GM23248 (cell line): ENCODE data around the gene NUMA1. TPM values are rescaled to one million over a fixed set of nuclear protein-coding genes. Genes with fewer than 3 reads are reported as not detected.
A peak's percentile ranks its signal among the peaks of the same experiment; 100 is the strongest.

ENCODE experiments used
- DNase-seq: peaks from one replicate; pipeline ENCODE4 v3.0.0-alpha.2; 2015
- H2AFZ ChIP-seq: fragments of 200-600 bp; sonication (generic); 2 replicates; pipeline ENCODE4 v1.6.1; 2016; ENCODE audit warnings: antibody characterized with exemption
- H3F3A ChIP-seq: fragments of 200-600 bp; sonication (generic); 2 replicates; pipeline ENCODE4 v1.6.1; 2016; ENCODE audit warnings: mild to moderate bottlenecking, antibody characterized with exemption, mixed run types; ENCODE audit not compliant: insufficient read depth
- H3K27ac ChIP-seq: fragments of 200-600 bp; sonication (generic); 2 replicates; pipeline ENCODE4 v1.5.1; 2016; ENCODE audit warnings: mild to moderate bottlenecking
- H3K27me3 ChIP-seq: fragments of 200-600 bp; sonication (generic); replicated peaks from 2 replicates; pipeline ENCODE4 v1.6.1; 2016; ENCODE audit warnings: mild to moderate bottlenecking; ENCODE audit not compliant: insufficient read depth
- H3K36me3 ChIP-seq: fragments of 200-600 bp; sonication (generic); 2 replicates; pipeline ENCODE4 v1.6.1; 2016; ENCODE audit warnings: low read depth, mild to moderate bottlenecking
- H3K4me1 ChIP-seq: fragments of 200-600 bp; sonication (generic); 2 replicates; pipeline ENCODE4 v1.6.1; 2016; ENCODE audit warnings: mild to moderate bottlenecking; ENCODE audit not compliant: insufficient read depth
- H3K4me2 ChIP-seq: fragments of 200-600 bp; sonication (generic); one replicate; pipeline ENCODE4 v1.6.1; 2016; ENCODE audit warnings: mild to moderate bottlenecking; ENCODE audit not compliant: unreplicated experiment
- H3K4me3 ChIP-seq: fragments of 200-600 bp; sonication (generic); 2 replicates; pipeline ENCODE4 v1.5.1; 2016; ENCODE audit warnings: mild to moderate bottlenecking
- H3K79me2 ChIP-seq: fragments of 200-600 bp; sonication (generic); 2 replicates; pipeline ENCODE4 v1.6.1; 2016; ENCODE audit warnings: mild to moderate bottlenecking; ENCODE audit not compliant: insufficient read depth
- H3K9ac ChIP-seq: fragments of 200-600 bp; sonication (generic); 2 replicates; pipeline ENCODE4 v1.6.1; 2016; ENCODE audit warnings: mild to moderate bottlenecking
- H3K9me2 ChIP-seq: fragments of 200-600 bp; sonication (generic); 2 replicates; pipeline ENCODE4 v1.6.1; 2016; ENCODE audit warnings: mixed run types, mild to moderate bottlenecking, moderate library complexity; ENCODE audit not compliant: insufficient read depth
- H3K9me3 ChIP-seq: fragments of 200-600 bp; sonication (generic); one replicate; pipeline ENCODE4 v1.6.1; 2017; ENCODE audit warnings: low read depth
- H4K20me1 ChIP-seq: fragments of 200-600 bp; sonication (generic); 2 replicates; pipeline ENCODE4 v1.6.0; 2016; ENCODE audit not compliant: insufficient read depth
- EZH2 ChIP-seq: fragments of 200-600 bp; sonication (generic); IDR thresholded peaks from 2 replicates; pipeline ENCODE4 v1.6.1; 2018; ENCODE audit warnings: antibody characterized with exemption, mild to moderate bottlenecking; ENCODE audit not compliant: insufficient read depth, poor library complexity, severe bottlenecking
- EZH2phosphoT487 ChIP-seq: fragments of 200-600 bp; sonication (generic); IDR thresholded peaks from 2 replicates; pipeline ENCODE4 v1.6.1; 2018; ENCODE audit warnings: antibody characterized with exemption, moderate library complexity, mild to moderate bottlenecking, low read depth; ENCODE audit not compliant: insufficient read depth
- WGBS, 2 experiments: methylation state at CpG; one replicate each; pipeline ENCODE4 v1.1.6; 2015 to 2017; ENCODE audit warnings: low lambda C conversion rate in 2 of 2, low coverage in 1 of 2; ENCODE audit errors: missing lambda C conversion rate in 2 of 2; 5-methylcytosine and 5-hydroxymethylcytosine counted together
- in situ Hi-C: fragments of 300-500 bp; cut with MboI; formaldehyde crosslinking; loops from 2 replicates; pipeline ENCODE4 v1.15.0; 2020
- polyA plus RNA-seq: library from polyadenylated mRNA; unstranded; fragments of >200 nt; fragmentation: Nextera tagmentation; extraction: Ambion mirVana; gene quantifications from 2 replicates; pipeline ENCODE4 v1.2.1, GENCODE V29; 2016
- total RNA-seq: library from RNA; depleted of rRNA; stranded (reverse); fragments of >200 nt; shearing (Covaris generic); gene quantifications from 2 replicates; pipeline ENCODE4 v1.2.3, GENCODE V29; 2014

The NUMA1 gene
- total and polyA plus RNA-seq, 2 experiments from 2014 or later: 51.5 to 124 TPM

DNA sequence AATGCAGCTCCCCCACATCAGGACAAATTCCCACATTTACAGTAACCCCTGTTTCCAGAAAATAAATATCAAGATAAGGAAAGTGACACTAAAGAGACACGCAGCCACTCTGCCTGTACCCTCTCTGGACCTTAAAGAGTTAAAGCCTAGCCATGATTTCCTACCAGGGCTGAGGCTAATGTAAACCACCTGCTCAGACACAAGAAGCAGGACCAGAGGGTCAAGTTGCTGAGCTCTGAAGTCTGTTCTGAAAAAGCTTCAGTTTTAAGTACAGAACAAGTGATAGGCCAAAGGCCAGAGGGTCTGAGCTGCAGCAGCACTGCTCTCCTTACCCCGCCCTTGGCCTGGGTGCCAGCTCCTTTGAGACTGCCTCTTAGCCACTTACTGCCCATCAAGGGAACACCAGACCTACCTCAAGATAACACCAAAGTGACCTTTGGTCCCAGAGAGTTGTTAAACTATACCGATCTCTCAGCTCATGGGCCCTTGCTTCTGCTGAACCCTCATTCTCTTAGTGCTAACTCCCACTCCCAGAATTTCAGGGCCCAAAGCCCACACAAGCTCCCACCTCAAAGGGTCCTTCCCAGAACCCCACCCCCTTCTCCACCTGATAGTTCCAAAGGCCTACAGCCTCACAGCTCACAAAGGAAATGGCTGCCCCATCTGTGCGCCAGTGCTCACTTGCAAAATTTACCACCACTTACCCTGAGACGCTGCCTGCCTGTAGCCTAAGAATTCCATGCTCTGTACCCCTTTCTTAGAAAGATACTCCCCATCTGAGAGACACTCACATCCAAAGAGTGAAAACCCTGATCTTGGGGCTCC is 41.1 kb downstream of the NUMA1 start:
- Histone ChIP-seq H3K4me3 (peak overlapping the region; percentile 95), H3K9me3 (no peaks in the 10 kb centered on the region), H2AFZ (0 out of 2 replicates have a peak overlapping the region, but pooled peaks have one; percentile 33), H3K9ac (peak overlapping the region; percentile 98), H3K36me3 (peaks cover 7% of the 10 kb centered on the region), H3F3A (peaks cover 48% of the 10 kb centered on the region), H4K20me1 (no peaks in the 10 kb centered on the region; the same call in 1 of the 2 replicates), H3K79me2 (peaks cover 89% of the 10 kb centered on the region), H3K4me2 (peak overlapping the region; percentile 93), H3K4me1 (peaks cover 40% of the 10 kb centered on the region), H3K9me2 (no peaks in the 10 kb centered on the region), H3K27me3 (no peaks in the 10 kb centered on the region), H3K27ac (peak overlapping the region; percentile 99)
- peak; percentile 63 for DNase-seq
- no peak for TF ChIP-seq EZH2phosphoT487
- TF ChIP-seq EZH2: no peak
- in situ Hi-C loops: no loop called here
- 5 to 6% methylated on average over 5 of the region's 5 CpGs for WGBS, 2 experiments

DNA sequence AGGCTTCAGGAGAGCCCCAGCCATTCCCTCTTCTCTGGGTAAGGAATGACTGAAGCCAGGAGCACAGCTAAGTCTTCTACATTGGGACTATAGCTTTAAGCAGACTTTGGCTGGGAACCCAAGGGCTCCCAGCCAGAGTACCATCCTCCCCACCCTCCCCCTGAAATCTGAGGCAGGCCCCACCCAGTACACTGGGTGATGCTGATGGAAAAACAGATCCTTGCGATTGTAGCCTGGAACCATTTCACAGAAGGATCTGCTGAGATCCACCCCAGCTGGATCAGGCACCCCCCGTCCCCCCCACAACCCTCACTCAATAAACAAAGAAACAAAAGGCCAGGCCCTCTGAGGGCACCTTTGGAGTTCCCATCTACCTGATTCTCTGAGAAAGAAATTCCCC is 41.9 kb downstream of the NUMA1 start:
- Histone ChIP-seq H3K9ac (peak overlapping the region; percentile 98), H3K27ac (peak overlapping the region; percentile 99)
- in situ Hi-C loops: no loop called here

GRCh38 chr11:72037554-72038311 is 42.6 kb downstream of the NUMA1 start:
- Histone ChIP-seq H3K9me3 (no peaks in the 10 kb centered on the region), H3K9ac (peak overlapping the region; percentile 98), H3K4me3 (peak overlapping the region; percentile 95), H3K4me1 (peaks cover 38% of the 10 kb centered on the region), H3K79me2 (peaks cover 89% of the 10 kb centered on the region), H3K27me3 (no peaks in the 10 kb centered on the region), H3K9me2 (no peaks in the 10 kb centered on the region), H2AFZ (no peak overlapping the region), H3K36me3 (peaks cover 21% of the 10 kb centered on the region), H4K20me1 (no peaks in the 10 kb centered on the region; the same call in 1 of the 2 replicates), H3K27ac (peak overlapping the region; percentile 99), H3F3A (peaks cover 37% of the 10 kb centered on the region), H3K4me2 (peak overlapping the region; percentile 93)
- in situ Hi-C loops: no loop called here
- TF ChIP-seq EZH2phosphoT487: no peak
- TF ChIP-seq EZH2: no peak
- DNase-seq: peak; percentile 56
- WGBS, 2 experiments: 11 to 15% methylated on average over 4 of the region's 4 CpGs

More for the DNA sequence above, 41.9 kb downstream of the NUMA1 start:
- H3K9me2 ChIP-seq: no peaks in the 10 kb centered on the region
- no peaks in the 10 kb centered on the region for H3K27me3 ChIP-seq
- peak overlapping the region; percentile 95 for H3K4me3 ChIP-seq
- H3K4me2 ChIP-seq: peak overlapping the region; percentile 93
- H3K9me3 ChIP-seq: no peaks in the 10 kb centered on the region
- H3F3A ChIP-seq: peaks cover 42% of the 10 kb centered on the region
- peaks cover 89% of the 10 kb centered on the region for H3K79me2 ChIP-seq
- peaks cover 13% of the 10 kb centered on the region for H3K36me3 ChIP-seq
- DNase-seq: peak; percentile 86
- TF ChIP-seq EZH2 (no peak), EZH2phosphoT487 (no peak)
- 3 to 6% methylated on average over 2 of the region's 2 CpGs for WGBS, 2 experiments
- H4K20me1 ChIP-seq: no peaks in the 10 kb centered on the region; the same call in 1 of the 2 replicates
- no peak overlapping the region; the same call in 1 of the 2 replicates for H2AFZ ChIP-seq
- H3K4me1 ChIP-seq: peaks cover 40% of the 10 kb centered on the region

- H2AFZ ChIP-seq: no peak overlapping the region
Observed at GRCh38 chr11:72036687-72037086, 43.7 kb downstream of the NUMA1 start.

More at GRCh38 chr11:72036687-72037086, 43.7 kb downstream of the NUMA1 start:
- in situ Hi-C loops: no loop called here
- 65 to 69% methylated on average over 3 of the region's 3 CpGs for WGBS, 2 experiments
- H3K27me3 ChIP-seq: no peaks in the 10 kb centered on the region
- H3K9ac ChIP-seq: no peak overlapping the region
- H3F3A ChIP-seq: peaks cover 31% of the 10 kb centered on the region
- H3K9me2 ChIP-seq: no peaks in the 10 kb centered on the region
- no peak for DNase-seq
- H3K27ac ChIP-seq: no peak overlapping the region
- TF ChIP-seq EZH2phosphoT487 (no peak), EZH2 (no peak)
- H3K4me2 ChIP-seq: no peak overlapping the region
- peaks cover 25% of the 10 kb centered on the region for H3K36me3 ChIP-seq
- no peaks in the 10 kb centered on the region for H3K9me3 ChIP-seq
- peaks cover 91% of the 10 kb centered on the region for H3K79me2 ChIP-seq
- H4K20me1 ChIP-seq: no peaks in the 10 kb centered on the region; the same call in 1 of the 2 replicates
- H3K4me1 ChIP-seq: peaks cover 29% of the 10 kb centered on the region
- no peak overlapping the region for H3K4me3 ChIP-seq
